IMR-90 (cell line): ENCODE results near the gene CYTH2. TPM values are rescaled to one million over a fixed set of nuclear protein-coding genes. Genes with fewer than 3 reads are reported as not detected.
A peak's percentile ranks its signal among the peaks of the same experiment; 100 is the strongest.

Experiments
- ATAC-seq: fragments of 200-7000 bp; cut with Tn5 transposase; 2 replicates; pipeline ENCODE4 v1.9.1; 2020; ENCODE audit warnings: low read depth, mild to moderate bottlenecking, moderate library complexity
- BruUV-seq: library from RNA; stranded (reverse); fragments of 400-500 nt; replicated peaks from 2 replicates; lab custom pipeline; 2021; lab: Mats Ljungman, UMichigan
- CTCF ChIA-PET: fragments of 300-600 bp; formaldehyde crosslinking; extraction: SDS; loops from one replicate; lab custom pipeline; 2021; ENCODE audit warnings: antibody characterized with exemption; lab: Yijun Ruan, JAX
- POLR2A ChIA-PET: fragments of 300-600 bp; sonication (Branson Sonifier 250); formaldehyde crosslinking; loops from one replicate; lab custom pipeline; 2022; ENCODE audit warnings: antibody characterized with exemption; ENCODE audit not compliant: unreplicated experiment; lab: Charles Lee
- DNase-seq: peaks from one replicate; pipeline ENCODE4 v3.0.0; 2013
- H2AFZ ChIP-seq: replicated peaks from 2 replicates; pipeline ENCODE3; 2013; ENCODE audit warnings: low read length, mild to moderate bottlenecking; ENCODE audit not compliant: poor library complexity
- H2AK5ac ChIP-seq: 2 replicates; pipeline ENCODE4 v1.6.1; 2013; ENCODE audit warnings: low read depth, low read length, inconsistent platforms
- H2AK9ac ChIP-seq: replicated peaks from 2 replicates; pipeline ENCODE3; 2013; ENCODE audit warnings: mild to moderate bottlenecking, low read depth, low read length, moderate library complexity; ENCODE audit not compliant: poor library complexity
- H2BK120ac ChIP-seq: 2 replicates; pipeline ENCODE4 v1.6.1; 2013; ENCODE audit warnings: low read depth, low read length, inconsistent platforms
- H2BK15ac ChIP-seq: 3 replicates; pipeline ENCODE4 v1.6.1; 2013; ENCODE audit warnings: low read depth, low read length, inconsistent platforms
- H2BK20ac ChIP-seq: 2 replicates; pipeline ENCODE4 v1.6.1; 2013; ENCODE audit warnings: low read depth, mild to moderate bottlenecking, inconsistent platforms, low read length, moderate library complexity
- H2BK5ac ChIP-seq: 2 replicates; pipeline ENCODE4 v1.6.1; 2013; ENCODE audit warnings: mild to moderate bottlenecking, low read depth, low read length, inconsistent platforms; ENCODE audit not compliant: poor library complexity, severe bottlenecking
- H3K14ac ChIP-seq: replicated peaks from 2 replicates; pipeline ENCODE4 v1.6.1; 2013; ENCODE audit warnings: low read depth, low read length, inconsistent platforms
- H3K18ac ChIP-seq: 2 replicates; pipeline ENCODE4 v1.6.1; 2013; ENCODE audit warnings: low read depth, low read length, control low read depth
- H3K23ac ChIP-seq: 2 replicates; pipeline ENCODE4 v1.6.1; 2013; ENCODE audit warnings: low read depth, low read length, inconsistent platforms
- H3K27ac ChIP-seq: 2 replicates; pipeline ENCODE4 v1.5.1; 2013; ENCODE audit warnings: mild to moderate bottlenecking, control low read depth, low read length; ENCODE audit not compliant: insufficient read depth
- H3K27me3 ChIP-seq: 2 replicates; pipeline ENCODE4 v1.6.1; 2013; ENCODE audit warnings: low read length; ENCODE audit not compliant: control insufficient read depth, insufficient read depth
- H3K36me3 ChIP-seq: 2 replicates; pipeline ENCODE4 v1.6.1; 2013; ENCODE audit warnings: low read length, mixed read lengths; ENCODE audit not compliant: control insufficient read depth, insufficient read depth
- H3K4ac ChIP-seq: 2 replicates; pipeline ENCODE4 v1.6.1; 2013; ENCODE audit warnings: low read depth, low read length, inconsistent platforms
- H3K4me1 ChIP-seq: 2 replicates; pipeline ENCODE4 v1.6.1; 2013; ENCODE audit warnings: low read length, mixed read lengths; ENCODE audit not compliant: control insufficient read depth, insufficient read depth
- H3K4me2 ChIP-seq: 2 replicates; pipeline ENCODE4 v1.6.1; 2013; ENCODE audit warnings: low read depth, mild to moderate bottlenecking, control low read depth, low read length, moderate library complexity
- H3K4me3 ChIP-seq: 2 replicates; pipeline ENCODE4 v1.5.1; 2013; ENCODE audit warnings: low read depth, mild to moderate bottlenecking, control low read depth, low read length, moderate library complexity; ENCODE audit not compliant: insufficient read depth
- H3K56ac ChIP-seq: 2 replicates; pipeline ENCODE4 v1.6.1; 2013; ENCODE audit warnings: low read length, inconsistent platforms; ENCODE audit not compliant: insufficient read depth; ENCODE audit errors: extremely low read depth
- H3K79me1 ChIP-seq, 2 experiments: 2 replicates each; pipeline ENCODE4 v1.6.1; 2013; ENCODE audit warnings: low read length in 2 of 2, inconsistent platforms in 1 of 2, low read depth in 1 of 2
- H3K9ac ChIP-seq: 2 replicates; pipeline ENCODE4 v1.6.1; 2013; ENCODE audit warnings: low read depth, low read length, control low read depth
- H3K9me1 ChIP-seq: 2 replicates; pipeline ENCODE4 v1.6.1; 2013; ENCODE audit warnings: low read length, inconsistent platforms; ENCODE audit not compliant: insufficient read depth
- H3K9me3 ChIP-seq: 2 replicates; pipeline ENCODE4 v1.6.1; 2013; ENCODE audit warnings: low read length; ENCODE audit not compliant: control insufficient read depth, insufficient read depth
- H4K20me1 ChIP-seq: 2 replicates; pipeline ENCODE4 v1.6.1; 2013; ENCODE audit warnings: low read length, inconsistent platforms; ENCODE audit not compliant: insufficient read depth
- H4K5ac ChIP-seq: 2 replicates; pipeline ENCODE4 v1.6.1; 2013; ENCODE audit warnings: mild to moderate bottlenecking, low read depth, low read length, control low read depth
- H4K8ac ChIP-seq, 2 experiments: 2 replicates each; pipeline ENCODE4 v1.6.1; 2013; ENCODE audit warnings: low read depth in 2 of 2, low read length in 2 of 2, control low read depth in 1 of 2, inconsistent platforms in 1 of 2
- H4K91ac ChIP-seq: 2 replicates; pipeline ENCODE4 v1.6.1; 2013; ENCODE audit warnings: low read depth, low read length, inconsistent platforms; ENCODE audit not compliant: insufficient read depth
- BHLHE40 ChIP-seq: fragments of 150-350 bp; IDR thresholded peaks from 2 replicates; pipeline ENCODE4 v1.6.1; 2016; ENCODE audit warnings: mild to moderate bottlenecking, low read depth, low read length
- CHD1 ChIP-seq: IDR thresholded peaks from 2 replicates; pipeline ENCODE4 v1.6.1; 2012; ENCODE audit warnings: low read depth, low read length, improper control_type of control experiment
- MAFK ChIP-seq: IDR thresholded peaks from 2 replicates; pipeline ENCODE4 v1.6.1; 2012; ENCODE audit warnings: low read depth, low read length, improper control_type of control experiment
- NFE2L2 ChIP-seq: fragments of 150-350 bp; IDR thresholded peaks from 2 replicates; pipeline ENCODE4 v1.6.1; 2016; ENCODE audit warnings: low read depth, mild to moderate bottlenecking, low read length
- RAD21 ChIP-seq: IDR thresholded peaks from 2 replicates; pipeline ENCODE4 v1.6.1; 2012; ENCODE audit warnings: low read length, improper control_type of control experiment
- SMC3 ChIP-seq: fragments of 150-350 bp; IDR thresholded peaks from 2 replicates; pipeline ENCODE4 v1.6.1; 2016; ENCODE audit warnings: low read depth, mild to moderate bottlenecking, antibody characterized with exemption, low read length, moderate library complexity
- WGBS, 2 experiments: methylation state at CpG; one replicate each; pipeline versions ENCODE4 v1.1.5 to v1.1.7; 2013; ENCODE audit warnings: missing lambda C conversion rate in 2 of 2; ENCODE audit not compliant: insufficient read length in 1 of 2; ENCODE audit errors: extremely low coverage in 2 of 2; 5-methylcytosine and 5-hydroxymethylcytosine counted together
- dilution Hi-C: fragments of 300-500 bp; cut with HindIII; formaldehyde crosslinking; loops from one replicate; pipeline ENCODE4 v1.14.3; 2018; ENCODE audit warnings: low sequenced_read_pairs; ENCODE audit not compliant: unreplicated experiment
- in situ Hi-C: fragments of 300-500 bp; cut with MboI; formaldehyde crosslinking; loops from 3 replicates; pipeline ENCODE4 v1.14.3; 2019; ENCODE audit warnings: low sequenced_read_pairs, inconsistent platforms, mixed read lengths
- intact Hi-C: fragments of 100-400 bp; cut with micrococcal nuclease; formaldehyde crosslinking; loops from 2 replicates; pipeline ENCODE4 v1.10.0; 2022
- polyA plus RNA-seq, 3 experiments: library from polyadenylated mRNA; depleted of rRNA; stranded (reverse); fragments of >200 nt; gene quantifications; 2 replicates each; pipeline ENCODE4 v1.2.3, GENCODE V29; 2012; ENCODE audit warnings: low replicate concordance in 1 of 3
- total RNA-seq: library from RNA; depleted of rRNA; stranded (reverse); fragments of >200 nt; gene quantifications from 2 replicates; pipeline ENCODE4 v1.2.3, GENCODE V29; 2012
- TF ChIP-seq, protein P1 (sequence below): fragments of 150-350 bp; IDR thresholded peaks from 2 replicates; pipeline ENCODE4 v1.6.1; 2016; ENCODE audit warnings: low read depth, mild to moderate bottlenecking, low read length, moderate library complexity, borderline replicate concordance
- TF ChIP-seq, protein P2 (sequence below): fragments of 150-350 bp; IDR thresholded peaks from 2 replicates; pipeline ENCODE4 v1.6.1; 2017; ENCODE audit warnings: mild to moderate bottlenecking, antibody characterized with exemption, low read length, low read depth
- TF ChIP-seq, protein P3 (sequence below): conservative IDR thresholded peaks from 2 replicates; pipeline ENCODE4 v1.5.1; 2012; ENCODE audit warnings: mild to moderate bottlenecking, low read depth, low read length, improper control_type of control experiment

Gene CYTH2
- total and polyA plus RNA-seq, 2 of the 4 experiments (the other 2 are of a cell fraction) = 35.8 to 62.0 TPM

DNA sequence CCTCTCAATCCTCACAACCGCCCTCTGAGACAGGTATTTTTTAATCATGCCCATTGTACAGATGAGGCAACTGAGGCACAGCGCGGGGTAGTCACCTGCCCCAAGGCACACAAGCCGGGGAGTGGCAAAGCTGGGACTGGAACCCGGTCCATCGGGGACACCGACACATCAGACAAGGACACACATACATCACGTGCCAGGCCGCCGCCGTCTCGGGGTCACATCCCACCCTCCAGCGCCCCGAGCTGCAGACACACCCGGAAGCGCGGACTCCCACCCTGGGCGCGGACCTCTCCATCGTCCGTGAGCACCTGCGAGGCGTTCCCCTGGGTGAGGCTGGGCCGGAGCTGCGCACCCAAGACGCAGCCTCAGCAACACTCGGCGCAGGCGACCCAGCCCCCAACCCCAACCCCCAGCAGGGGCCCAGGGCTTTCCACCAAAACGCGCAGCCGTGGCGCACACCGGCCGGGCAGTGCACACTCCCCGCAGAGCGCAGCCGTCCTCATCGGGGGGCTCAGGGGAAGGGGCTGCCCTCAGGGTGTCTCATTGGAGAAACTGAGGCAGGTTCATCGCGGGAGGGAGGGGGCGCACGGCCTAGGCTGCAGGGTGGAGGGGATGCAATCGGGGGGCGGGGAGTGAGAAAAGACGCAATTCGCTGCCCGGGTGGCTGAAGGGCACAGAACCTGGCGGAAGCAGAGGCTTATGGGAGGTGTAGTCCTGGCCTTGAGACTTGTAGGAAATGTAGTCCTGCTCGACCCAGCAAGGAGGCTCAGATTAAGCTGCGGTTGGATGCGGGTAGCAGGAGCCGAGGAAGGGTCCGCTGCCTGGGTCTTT lies 44.3 kb downstream of the CYTH2 start (continued):
- TF ChIP-seq, protein P1, sequence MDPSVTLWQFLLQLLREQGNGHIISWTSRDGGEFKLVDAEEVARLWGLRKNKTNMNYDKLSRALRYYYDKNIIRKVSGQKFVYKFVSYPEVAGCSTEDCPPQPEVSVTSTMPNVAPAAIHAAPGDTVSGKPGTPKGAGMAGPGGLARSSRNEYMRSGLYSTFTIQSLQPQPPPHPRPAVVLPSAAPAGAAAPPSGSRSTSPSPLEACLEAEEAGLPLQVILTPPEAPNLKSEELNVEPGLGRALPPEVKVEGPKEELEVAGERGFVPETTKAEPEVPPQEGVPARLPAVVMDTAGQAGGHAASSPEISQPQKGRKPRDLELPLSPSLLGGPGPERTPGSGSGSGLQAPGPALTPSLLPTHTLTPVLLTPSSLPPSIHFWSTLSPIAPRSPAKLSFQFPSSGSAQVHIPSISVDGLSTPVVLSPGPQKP = no peak

DNA sequence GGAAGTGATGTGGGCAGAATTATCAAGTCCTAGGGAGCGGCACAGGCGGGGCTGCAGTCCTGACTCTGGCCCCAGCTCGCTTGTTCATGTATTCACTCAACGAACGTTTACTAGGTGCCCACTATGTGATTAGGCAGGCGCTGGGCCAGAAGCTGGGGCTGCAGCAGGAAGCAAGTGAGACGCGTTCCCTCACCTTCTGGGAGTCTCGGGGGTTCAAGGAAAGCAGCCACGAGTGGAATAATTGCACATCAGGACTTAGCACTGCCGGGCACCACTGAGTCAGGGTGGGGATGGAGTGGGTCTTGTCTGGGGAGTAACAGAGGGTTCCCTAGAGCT lies 44.9 kb downstream of the CYTH2 start:
- dilution Hi-C loops (no loop called here), intact Hi-C loops (loop anchor here (5.0 kb wide), 1 partner anchor 38 kb away; the partner anchor contains the start of gene SULT2B1), in situ Hi-C loops (no loop called here)
- Histone ChIP-seq H3K27me3 (peaks cover 15% of the 10 kb centered on the region), H2BK20ac (no peak overlapping the region), H3K18ac (no peak overlapping the region), H2BK15ac (no peak overlapping the region), H3K36me3 (no peaks in the 10 kb centered on the region), H2BK5ac (no peak overlapping the region), H2AFZ (peak overlapping the region; percentile 96), H4K91ac (no peak overlapping the region), H3K9me3 (no peaks in the 10 kb centered on the region), H3K4me3 (no peak overlapping the region), H4K8ac (peak overlapping the region in 1 of 2 experiments; percentile 26; a peak in 1 of 4 replicates), H3K9me1 (no peaks in the 10 kb centered on the region), H4K20me1 (no peaks in the 10 kb centered on the region), H2AK5ac (no peak overlapping the region), H2BK120ac (no peak overlapping the region), H3K4me2 (no peak overlapping the region; the same call in 1 of the 2 replicates), H3K27ac (no peak overlapping the region), H3K4me1 (no peaks in the 10 kb centered on the region), H3K4ac (no peak overlapping the region), H4K5ac (no peak overlapping the region), H3K56ac (no peak overlapping the region), H2AK9ac (peak overlapping the region; percentile 69), H3K23ac (no peak overlapping the region), H3K9ac (no peak overlapping the region), H3K14ac (no peak overlapping the region), H3K79me1 (no peaks in the 10 kb centered on the region)
- no peak for DNase-seq
- ChIA-PET CTCF (interaction anchor here (0.5 kb wide), 1 partner anchor 158 kb away, joined by 3 read pairs; no protein-coding TSS in a partner anchor), POLR2A (interaction anchor here (0.8 kb wide), 1 partner anchor 154 kb away, joined by 3 read pairs; no protein-coding TSS in a partner anchor)
- WGBS, 2 experiments = 53% methylated on average over 7 of the region's 11 CpGs; no CpG with 5 or more reads in 1 of the 2 experiments
- BruUV-seq = no TSS peak
- no peak for ATAC-seq
- no peak for TF ChIP-seq NFE2L2
- TF ChIP-seq MAFK = no peak
- TF ChIP-seq, protein P1 = no peak
- no peak for TF ChIP-seq RAD21
- TF ChIP-seq BHLHE40 = no peak
- TF ChIP-seq SMC3 = no peak
- TF ChIP-seq, protein P2, sequence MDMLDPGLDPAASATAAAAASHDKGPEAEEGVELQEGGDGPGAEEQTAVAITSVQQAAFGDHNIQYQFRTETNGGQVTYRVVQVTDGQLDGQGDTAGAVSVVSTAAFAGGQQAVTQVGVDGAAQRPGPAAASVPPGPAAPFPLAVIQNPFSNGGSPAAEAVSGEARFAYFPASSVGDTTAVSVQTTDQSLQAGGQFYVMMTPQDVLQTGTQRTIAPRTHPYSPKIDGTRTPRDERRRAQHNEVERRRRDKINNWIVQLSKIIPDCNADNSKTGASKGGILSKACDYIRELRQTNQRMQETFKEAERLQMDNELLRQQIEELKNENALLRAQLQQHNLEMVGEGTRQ = no peak
- TF ChIP-seq, protein P3, sequence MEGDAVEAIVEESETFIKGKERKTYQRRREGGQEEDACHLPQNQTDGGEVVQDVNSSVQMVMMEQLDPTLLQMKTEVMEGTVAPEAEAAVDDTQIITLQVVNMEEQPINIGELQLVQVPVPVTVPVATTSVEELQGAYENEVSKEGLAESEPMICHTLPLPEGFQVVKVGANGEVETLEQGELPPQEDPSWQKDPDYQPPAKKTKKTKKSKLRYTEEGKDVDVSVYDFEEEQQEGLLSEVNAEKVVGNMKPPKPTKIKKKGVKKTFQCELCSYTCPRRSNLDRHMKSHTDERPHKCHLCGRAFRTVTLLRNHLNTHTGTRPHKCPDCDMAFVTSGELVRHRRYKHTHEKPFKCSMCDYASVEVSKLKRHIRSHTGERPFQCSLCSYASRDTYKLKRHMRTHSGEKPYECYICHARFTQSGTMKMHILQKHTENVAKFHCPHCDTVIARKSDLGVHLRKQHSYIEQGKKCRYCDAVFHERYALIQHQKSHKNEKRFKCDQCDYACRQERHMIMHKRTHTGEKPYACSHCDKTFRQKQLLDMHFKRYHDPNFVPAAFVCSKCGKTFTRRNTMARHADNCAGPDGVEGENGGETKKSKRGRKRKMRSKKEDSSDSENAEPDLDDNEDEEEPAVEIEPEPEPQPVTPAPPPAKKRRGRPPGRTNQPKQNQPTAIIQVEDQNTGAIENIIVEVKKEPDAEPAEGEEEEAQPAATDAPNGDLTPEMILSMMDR = no peak
- no peak for TF ChIP-seq CHD1
